Adipose tissue (tissue), 3 donors: ENCODE results near the gene GJA3. TPM values are rescaled to one million over a fixed set of nuclear protein-coding genes. Genes with fewer than 3 reads are reported as not detected.

Experiments used
- H3K27ac ChIP-seq: one replicate; pipeline ENCODE4 v1.5.1; 2013; ENCODE audit warnings: low read depth, low read length
- WGBS, 3 donors: extraction: QIAGEN DNeasy Blood & Tissue Kit; methylation state at CpG; one replicate each; pipeline ENCODE4 v1.1.7; 2013; 5-methylcytosine and 5-hydroxymethylcytosine counted together
- polyA plus RNA-seq, 3 donors: library from polyadenylated mRNA; stranded (reverse); fragments of 200-250 nt; gene quantifications; one replicate each; pipeline ENCODE4 v1.2.3, GENCODE V29; 2013
- donor health status: healthy with polysubstance abuse.
- donor health status: Bipolar disorder and iron deficiency.
- donor health status: healthy.

The GJA3 gene
- polyA plus RNA-seq, 3 donors, result 0.03 to 0.06 TPM; not detected in 1

DNA sequence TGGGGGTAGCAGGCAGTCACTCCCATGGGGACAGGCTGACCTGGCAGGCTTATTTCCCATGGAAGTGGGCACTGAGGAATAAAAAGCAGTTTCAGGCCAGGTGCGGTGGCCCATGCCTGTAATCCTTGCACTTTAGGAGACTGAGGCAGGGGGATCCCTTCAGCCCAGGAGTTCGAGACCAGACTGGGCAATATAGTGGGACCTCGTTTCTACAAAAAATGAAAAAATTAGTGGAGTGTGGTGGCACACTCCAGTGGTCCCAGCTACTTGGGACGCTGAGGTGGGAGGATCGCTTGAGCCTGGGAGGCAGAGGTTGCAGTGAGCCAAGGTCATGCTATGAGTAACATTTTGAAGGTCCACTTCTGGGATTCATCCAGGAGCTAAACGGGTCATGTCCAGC lies 25.9 kb upstream of the GJA3 start:
- WGBS, 3 donors, result 72 to 78% (median 74%) methylated on average over 6 of the region's 6 CpGs
- H3K27ac ChIP-seq, result no peak overlapping the region

DNA sequence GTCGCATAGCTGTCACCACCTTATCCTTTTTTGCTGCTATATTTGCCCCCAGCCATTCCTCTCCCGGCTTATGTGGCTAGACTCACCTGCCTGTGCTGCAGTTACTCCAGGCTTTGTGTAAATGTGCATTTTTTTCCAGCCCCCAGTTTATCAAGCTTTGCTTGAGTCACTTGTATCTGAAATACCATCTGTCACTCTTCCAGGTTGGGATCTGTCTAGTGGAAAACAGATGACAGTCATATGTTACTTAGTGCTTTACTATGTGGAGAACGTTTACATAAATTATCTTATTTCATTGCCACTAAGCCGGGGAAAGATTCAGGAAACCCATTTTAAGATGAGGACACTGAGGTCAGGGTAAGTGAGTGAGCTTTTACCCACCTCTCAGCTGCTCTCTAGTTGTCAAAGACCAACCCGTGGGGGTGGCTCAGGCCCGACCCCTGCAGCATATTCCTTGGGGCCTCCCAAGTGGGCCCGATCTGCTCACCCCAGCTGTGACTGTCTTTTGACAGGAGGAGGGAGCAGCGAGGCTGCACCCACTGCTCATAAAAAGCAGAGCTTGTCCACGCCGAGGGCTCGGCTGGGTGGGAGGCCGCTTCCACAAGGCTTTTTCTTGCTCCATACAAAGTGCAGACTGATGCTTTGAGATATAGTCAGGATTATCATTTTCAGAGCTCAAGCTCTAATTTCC lies 24.7 kb upstream of the GJA3 start:
- WGBS, 3 donors, result 73 to 82% (median 77%) methylated on average over 12 of the region's 12 CpGs
- H3K27ac ChIP-seq, result no peak overlapping the region

DNA sequence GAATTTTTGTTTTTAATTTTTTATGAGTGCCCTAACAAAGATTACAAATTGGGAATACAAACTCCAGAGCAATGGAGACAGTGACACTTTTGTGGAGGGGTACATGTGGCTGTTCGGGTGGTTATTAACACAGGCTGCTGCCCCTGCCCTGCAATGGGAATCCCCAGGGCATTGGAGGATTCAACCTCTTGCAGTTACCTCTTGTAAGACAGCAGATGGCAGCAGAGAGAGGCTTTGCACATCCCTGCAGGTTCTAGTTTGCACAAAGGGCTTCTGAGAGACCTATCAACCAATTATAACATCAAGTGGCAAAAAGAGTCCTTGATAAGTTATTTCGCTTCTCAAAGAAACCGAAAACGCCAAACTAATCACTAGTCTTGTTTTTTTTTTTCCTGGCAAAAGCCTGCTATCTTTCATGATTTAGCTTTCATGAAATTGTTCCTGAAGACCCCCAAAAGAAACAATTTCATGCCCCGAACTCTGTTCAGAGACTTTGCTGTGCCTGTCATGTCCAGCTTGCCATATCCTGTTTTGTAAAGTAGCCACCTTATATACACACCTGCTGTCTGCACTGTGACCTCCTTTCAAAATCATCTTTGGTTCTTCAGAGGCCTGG lies 21.5 kb upstream of the GJA3 start:
- H3K27ac ChIP-seq, result no peak overlapping the region
- WGBS, 3 donors, result 21 to 27% (median 24%) methylated on average over 5 of the region's 5 CpGs

DNA sequence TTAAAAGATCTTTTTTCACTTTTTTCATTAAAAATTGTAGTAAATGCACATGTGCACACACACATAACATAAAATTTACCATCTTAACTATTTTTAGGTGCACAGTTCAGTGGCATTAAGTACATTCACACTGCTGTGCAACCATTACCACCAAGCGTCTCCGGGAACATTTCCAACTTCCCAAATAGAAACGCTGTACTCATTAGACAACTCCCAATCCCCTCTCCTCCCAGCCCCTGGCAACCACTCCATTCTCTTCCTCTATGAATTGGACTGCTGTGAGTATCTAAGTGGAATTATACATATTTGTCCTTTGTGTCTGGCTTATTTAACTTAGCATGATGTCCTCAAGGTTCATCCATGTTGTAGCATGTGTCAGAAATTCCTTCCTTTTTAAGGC lies 20.3 kb upstream of the GJA3 start:
- no peak overlapping the region for H3K27ac ChIP-seq
- WGBS, 3 donors, result 57 to 84% (median 80%) methylated on average over 3 of the region's 3 CpGs

DNA sequence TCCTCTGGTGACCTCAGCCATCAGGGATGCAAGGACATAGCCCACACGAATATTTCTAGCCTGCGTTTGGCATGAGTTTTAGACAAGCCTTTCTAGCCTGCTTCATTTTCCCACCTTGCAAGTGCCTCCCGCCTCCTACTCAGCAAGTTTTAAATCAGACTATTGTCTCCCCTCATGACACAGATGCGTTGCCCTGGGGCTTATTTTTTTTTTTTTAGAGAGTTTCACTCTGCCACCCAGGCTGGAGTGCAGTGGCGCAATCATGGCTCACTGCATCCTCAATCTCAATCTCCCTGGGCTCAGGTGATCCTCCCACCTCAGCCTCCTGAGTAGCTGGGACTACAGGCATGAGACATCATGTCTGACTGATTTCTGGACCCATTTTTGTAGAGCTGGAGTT lies 17.3 kb upstream of the GJA3 start:
- no peak overlapping the region for H3K27ac ChIP-seq
- WGBS, 3 donors, result 65 to 77% (median 71%) methylated on average over 5 of the region's 5 CpGs

DNA sequence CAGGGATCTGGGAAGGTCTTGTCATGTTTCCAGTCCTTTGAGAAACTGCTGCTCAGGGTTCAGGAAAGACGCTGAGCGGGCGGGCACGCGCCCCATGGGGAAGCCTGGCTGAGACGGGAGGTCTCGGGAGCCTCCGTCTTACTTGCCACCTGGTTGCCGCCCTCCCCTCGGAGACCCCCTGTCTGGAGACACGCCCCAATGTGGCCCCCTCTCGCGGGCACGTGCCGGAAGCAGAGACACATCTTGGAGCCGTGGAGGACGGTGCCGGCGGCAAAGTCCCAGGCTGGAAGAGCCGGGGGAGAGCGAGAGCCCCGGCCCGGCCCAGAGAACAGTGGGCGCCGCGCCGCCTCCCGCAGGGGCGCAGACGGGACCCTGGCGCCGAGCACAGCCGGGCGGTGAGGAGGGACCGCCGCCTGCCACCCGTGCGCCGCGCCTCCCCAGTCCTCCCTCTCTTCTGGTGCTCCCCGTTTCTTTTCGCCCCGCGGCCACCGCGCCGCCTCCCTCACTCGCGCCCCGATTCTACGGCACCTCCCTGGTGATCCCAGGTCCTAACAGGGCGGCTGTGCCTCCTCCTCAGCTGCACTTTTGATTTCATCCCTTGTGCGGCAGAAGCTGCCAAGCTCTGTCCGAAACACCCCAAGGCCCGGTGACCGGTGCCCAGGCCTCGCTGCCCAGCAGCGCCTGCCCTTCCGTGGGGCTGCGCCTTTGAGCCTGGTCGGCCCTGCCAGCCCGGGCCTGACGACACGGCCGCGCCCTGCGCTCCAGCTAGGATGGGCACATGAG lies 16.4 kb upstream of the GJA3 start:
- H3K27ac ChIP-seq, result no peak overlapping the region
- WGBS, 3 donors, result 35 to 43% (median 41%) methylated on average over 56 to 67 of the region's 67 CpGs

DNA sequence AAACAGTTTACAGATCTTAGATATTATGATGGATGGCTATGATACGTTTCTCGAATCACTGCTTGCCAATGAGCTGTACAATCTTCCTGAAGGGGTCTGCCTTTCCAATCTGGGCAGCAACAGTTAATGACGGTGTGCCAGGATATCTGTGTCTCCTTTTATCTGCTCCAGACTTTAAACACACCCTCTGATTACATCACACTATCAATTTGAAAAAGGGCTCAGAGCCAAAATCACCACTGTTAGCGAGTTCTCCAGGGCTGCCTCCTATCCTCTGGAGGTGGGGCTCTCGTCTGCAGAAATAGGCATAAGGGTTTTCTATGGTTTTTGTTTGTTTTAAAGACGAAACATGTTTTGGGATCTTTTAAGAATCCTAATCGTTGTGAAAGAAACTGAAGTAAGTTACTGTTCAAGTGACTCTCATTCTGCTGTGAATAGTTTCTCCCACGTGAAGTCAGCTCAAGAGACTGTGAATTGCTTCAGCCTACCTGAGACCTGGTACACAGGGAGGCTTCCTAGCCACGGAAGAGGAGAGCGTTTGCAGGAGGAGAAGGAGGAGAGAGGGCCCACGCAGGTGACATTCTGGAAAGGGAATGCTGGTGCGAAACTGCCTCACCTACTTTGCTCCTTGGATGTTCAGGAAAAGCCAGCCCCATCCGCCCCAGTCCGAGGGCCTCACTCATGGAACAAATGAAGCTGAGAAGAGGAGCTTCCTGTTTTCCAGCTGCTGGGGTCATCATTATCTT lies 15.2 kb upstream of the GJA3 start:
- WGBS, 3 donors, result 69 to 72% (median 70%) methylated on average over 14 of the region's 14 CpGs
- H3K27ac ChIP-seq, result no peak overlapping the region

DNA sequence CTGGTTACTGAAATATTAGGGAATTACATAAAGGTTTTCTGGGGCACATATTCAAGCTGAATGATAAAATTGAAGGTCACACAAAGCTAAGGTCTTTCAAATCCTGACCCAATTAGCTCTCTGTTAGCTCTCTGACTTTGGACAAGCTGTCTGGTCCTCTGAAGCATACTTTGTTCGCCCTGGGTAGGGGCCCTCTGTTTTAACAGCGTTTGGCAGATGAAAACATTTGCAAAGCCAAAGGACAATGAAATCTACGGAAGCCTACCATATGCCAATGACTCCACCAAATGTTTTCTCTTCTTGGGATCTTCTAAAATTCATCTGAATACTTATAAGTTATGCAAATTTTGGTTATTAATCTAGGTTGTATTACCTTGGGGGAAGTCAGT lies 14.5 kb upstream of the GJA3 start:
- WGBS, 3 donors, result 76 to 81% (median 80%) methylated on average over 3 of the region's 3 CpGs
- no peak overlapping the region for H3K27ac ChIP-seq

DNA sequence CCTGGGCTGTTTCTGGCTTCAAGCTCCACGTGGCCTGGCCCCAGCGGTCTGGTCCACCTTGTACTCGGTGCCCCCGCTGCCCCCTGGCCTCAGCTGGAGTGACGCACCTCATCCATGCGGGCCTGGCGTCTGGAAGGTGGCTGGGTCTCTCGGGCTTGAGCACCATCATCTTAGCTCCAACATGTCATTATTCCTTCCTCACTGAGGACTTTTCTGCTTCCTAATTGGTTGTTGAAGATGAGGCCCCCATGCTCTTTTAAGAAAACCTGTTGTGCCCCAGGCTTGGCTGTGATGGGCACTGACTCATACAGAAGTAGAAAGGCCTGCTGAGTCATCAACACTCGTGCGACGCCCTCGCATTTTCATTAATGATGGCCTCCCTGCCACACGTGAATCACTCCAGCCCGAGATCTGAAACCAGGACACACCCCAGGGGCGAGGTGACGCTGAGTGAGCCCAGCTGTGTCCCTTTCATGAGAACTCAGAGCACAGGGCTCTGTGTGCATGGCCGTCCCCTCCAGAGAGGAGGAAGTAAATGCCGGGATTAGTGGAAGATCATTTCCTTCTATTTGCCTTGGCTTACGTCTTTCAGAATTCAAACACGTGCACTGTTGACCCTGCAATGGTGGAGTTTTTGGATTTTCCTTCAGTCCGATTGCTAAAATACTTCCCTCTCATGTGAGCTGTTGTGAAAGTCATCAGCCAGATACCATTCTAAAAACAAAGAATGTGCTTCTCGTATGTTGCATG lies 14.0 kb upstream of the GJA3 start:
- no peak overlapping the region for H3K27ac ChIP-seq
- WGBS, 3 donors, result 36 to 49% (median 41%) methylated on average over 22 of the region's 22 CpGs

DNA sequence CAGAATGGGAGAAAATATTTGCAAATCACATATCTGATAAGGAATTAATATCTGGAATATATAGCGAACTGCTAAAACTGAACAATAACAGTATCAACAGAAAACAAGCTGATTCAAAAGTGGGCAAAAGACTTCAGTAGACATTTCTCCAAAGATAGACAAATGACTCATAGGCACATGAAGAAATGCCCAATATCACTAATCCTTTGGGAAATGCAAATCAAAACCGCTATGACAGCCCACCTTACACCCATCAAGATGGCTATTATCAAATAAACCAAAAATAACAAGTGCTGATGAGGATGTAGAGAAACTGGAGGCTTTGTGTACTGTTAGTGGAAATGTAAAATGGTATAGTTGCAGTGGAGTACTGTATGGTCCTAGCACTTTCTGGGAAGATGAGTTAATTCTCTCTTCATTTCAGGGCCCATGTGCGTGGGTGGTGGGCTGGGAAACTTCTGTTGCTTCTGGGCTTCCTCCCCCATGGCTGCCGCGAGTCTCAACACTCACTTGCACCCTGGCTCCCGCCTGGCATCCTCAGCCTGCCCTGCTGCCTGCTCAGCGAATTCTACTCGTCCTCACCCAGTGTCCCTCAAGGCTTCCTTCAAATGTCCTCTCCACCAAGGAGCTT lies 12.4 kb upstream of the GJA3 start:
- WGBS, 3 donors, result 81 to 88% (median 87%) methylated on average over 8 of the region's 8 CpGs
- H3K27ac ChIP-seq, result no peak overlapping the region

DNA sequence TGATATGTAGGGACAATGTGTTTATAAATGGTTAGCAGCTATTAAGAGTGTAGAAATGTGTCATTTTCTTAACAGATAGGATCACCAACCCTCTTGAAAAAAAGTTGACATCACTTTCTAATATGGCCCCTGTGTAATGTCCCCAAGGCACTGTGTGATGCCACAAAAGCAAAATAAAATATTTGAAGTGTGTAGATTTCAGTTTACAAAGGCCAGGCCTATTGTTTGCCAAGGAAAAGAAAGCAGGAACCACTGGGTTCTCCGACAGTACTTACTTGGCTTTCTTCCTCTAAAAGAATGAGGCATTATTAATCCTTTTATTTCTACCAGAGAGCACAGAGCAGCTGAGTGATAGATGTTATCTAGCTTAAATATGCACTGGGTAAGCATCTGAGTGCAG lies 10.5 kb upstream of the GJA3 start:
- no peak overlapping the region for H3K27ac ChIP-seq
- 67 to 82% (median 74%) methylated on average over 1 of the region's 1 CpG for WGBS, 3 donors

DNA sequence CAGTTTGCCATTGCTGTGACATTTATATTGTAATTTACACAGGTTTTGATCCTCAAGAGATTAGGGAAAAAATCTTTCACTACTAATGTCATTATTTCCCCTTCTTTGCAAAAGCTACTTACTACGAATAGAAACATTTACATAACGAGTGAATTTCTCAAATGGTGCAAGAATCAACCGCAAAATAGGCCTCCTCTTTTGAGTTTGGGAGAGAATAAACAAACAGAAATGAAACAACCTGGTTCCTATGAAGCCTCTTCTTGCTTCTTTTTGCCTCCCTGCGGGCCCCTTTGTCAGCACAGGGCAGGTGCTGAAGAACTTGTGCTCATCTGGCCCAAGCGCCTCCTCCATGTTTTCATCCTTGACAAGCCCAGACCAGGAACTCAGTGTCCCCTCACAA lies 10.1 kb upstream of the GJA3 start:
- WGBS, 3 donors, result 90 to 91% (median 90%) methylated on average over 5 of the region's 5 CpGs

DNA sequence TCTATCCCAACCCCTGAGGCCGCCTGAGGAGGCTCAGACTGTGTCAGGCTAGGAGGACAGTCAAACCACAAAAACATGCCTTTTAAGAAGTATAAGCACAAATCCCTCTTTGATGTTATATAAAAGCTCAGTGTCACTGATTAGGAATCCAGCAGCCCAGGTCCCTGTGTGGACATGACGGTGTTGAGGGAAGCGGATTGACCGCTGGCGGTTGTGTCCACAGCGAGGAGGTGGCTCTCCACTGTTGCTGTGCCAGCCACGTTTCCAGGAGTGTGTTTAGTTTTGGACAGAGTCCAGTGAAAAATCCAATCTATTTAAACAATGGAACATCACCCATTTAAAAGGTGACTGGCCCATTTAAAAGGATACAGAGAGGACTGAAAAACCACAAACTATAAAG lies 7.5 kb upstream of the GJA3 start:
- H3K27ac ChIP-seq, result no peak overlapping the region
- WGBS, 3 donors, result 69 to 85% (median 77%) methylated on average over 7 of the region's 7 CpGs

More for the DNA sequence above, 10.1 kb upstream of the GJA3 start:
- H3K27ac ChIP-seq, result no peak overlapping the region

DNA sequence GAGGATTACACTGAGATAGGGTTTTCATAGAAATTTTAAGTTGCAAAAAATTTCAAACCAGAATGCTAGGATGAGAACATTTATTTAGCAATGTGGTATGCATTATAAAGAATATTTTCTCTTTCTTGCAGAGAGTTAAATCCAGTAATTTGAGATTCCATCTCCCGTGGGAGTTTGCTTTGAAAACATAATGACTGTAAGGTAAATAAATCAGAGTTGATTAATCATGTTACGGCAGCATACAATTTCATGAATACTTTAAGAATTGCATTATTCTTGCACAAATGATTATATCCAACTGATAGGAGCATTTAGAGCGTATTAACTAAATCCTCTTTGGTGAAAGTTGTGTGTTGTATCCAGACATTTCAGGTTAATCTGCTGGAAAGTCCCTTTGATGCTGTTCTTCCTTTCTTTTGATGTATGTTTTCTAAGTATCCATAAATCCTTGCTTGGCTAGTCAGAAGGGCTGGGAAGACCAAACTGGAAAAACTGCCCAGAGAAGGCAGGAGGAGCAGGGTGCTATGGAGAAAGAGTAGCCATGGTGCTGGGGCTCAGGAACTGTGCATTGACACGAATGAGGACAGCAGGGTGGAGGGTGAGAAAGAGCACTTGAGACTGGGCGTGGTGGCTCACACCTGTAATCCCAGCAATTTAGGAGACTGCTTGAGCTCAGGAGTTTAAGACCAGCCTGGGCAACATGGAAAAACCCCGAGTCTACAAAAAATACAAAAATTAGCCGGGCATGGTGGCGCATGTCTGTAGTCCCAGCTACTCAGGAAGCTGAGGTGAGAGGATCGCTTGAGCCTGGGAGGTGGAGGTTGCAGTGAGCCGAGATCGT lies 4.8 kb upstream of the GJA3 start:
- 72 to 80% (median 75%) methylated on average over 11 of the region's 11 CpGs for WGBS, 3 donors
- no peak overlapping the region for H3K27ac ChIP-seq

DNA sequence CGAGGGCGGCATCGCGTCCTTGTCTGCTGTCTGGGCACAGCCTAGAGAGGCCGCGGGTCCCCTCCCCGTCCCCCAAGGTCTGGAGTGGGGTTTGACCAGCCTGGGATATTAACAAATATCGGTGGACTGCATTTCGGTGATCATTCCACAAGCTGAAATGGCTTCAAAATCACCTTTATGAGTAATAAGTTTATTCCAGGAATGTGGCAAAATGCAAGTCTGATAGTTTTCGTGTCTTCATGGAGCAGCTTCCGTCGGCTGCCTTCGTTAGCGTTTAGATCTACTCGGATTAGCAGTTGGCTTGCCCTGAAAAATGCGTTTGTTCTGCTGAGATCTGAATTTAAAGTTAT lies 1.1 kb upstream of the GJA3 start:
- H3K27ac ChIP-seq, result no peak overlapping the region
- 44 to 60% (median 54%) methylated on average over 16 of the region's 16 CpGs for WGBS, 3 donors

DNA sequence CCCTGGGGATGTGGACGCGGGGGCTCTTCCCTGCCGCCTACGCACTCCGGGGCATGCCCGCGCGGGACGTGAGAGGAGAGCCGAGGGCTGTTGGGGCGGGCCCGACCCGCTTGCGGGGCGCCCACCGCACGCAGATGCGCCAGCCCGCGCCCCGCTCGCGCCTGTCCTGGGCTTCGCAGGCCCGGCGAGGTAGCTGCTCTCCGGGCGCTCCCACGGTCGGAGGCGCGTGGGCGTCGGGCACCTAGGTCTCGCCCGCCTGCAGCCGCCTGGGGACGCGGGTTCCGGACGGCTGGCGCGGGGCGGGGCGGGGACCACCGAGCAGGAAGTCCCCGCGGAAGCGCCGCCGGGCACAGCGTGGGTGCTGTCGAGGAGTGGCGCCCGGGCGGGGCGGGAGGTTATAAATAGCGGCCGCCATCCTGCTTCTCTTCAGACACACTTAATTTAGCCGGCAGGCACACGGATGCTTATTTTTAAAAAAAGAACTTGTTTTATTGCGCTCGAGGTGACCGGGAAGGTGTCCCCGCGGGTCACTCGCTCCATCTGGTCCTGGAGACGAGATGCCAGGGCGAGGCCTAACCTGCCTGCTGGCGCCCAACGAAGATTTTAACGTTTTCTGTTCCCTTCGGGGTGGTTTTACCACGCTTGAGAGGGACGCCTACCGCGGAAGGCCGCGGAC lies 561 bp upstream of the GJA3 start:
- no peak overlapping the region for H3K27ac ChIP-seq
- WGBS, 3 donors, result 3 to 8% (median 3%) methylated on average over 71 to 79 of the region's 79 CpGs
